ENCODE results near the gene CEACAM20. TPM values are rescaled to one million over a fixed set of nuclear protein-coding genes. Genes with fewer than 3 reads are reported as not detected.

The CEACAM20 gene
- total and polyA plus RNA-seq, 2 of the 13 experiments (the other 11 are each of a cell fraction or from before 2014, with no cell fraction given): 0.04 TPM; not detected in 1

DNA sequence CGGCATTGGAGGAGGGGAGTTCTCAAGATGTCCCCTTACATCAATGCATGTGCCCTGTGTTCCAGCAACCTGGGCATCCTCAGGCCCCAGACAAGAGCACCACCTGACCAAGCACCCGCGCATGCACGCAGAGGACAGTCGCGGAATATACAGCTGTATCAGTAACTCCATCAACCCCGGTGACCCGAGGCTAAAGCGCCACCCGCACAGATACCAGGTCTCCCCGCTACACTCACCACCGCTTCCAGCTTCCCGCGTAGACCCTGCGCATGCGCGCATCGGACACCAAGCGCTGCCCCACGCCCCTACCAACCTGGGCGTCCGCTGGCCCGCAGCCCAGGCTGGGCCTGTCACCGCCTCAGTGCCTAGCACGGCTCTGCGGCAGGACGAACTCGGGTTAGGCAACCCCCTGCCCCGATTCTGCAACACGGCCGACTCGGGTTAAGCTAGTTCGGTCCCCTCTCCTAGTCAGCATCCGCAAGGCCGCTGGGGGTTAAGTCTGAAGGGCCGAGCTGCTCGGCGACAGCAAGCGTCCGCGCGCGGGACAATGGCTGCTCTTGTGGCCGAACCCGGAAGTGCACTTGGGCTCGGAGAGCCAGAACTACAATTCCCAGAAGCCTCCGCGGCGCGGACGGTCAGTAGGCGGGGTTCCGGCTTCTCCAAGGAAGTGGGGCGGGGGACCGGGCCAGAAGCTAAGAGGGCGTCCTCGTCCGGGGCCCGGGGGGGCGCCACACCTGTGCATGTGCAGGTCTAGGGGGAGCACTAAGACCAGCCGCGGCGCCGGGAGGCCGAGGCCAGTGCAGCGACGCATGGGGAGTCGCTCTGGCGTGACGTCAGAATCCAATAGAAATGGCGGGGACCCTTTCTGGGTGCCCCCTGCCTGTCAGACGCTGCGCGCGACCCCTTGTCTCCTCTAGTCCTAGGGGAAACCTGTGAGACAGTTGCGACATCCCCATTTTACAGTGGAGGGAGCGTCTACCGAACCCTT, 29.2 kb downstream of the CEACAM20 start, which contains the start of gene ZNF180 (continued):
- TF ChIP-seq KLF6 (CRISPR knock-in tag; IDR thresholded peaks at IDR 0.05) (peak; percentile 95), ZNF326 (CRISPR knock-in tag; IDR thresholded peaks at IDR 0.05; ENCODE audit: borderline replicate concordance) (no peak), SRSF1 (optimal IDR thresholded peaks at IDR 0.05; ENCODE audit: low read depth, low read length) (no peak), ZNF670 (CRISPR knock-in tag; IDR thresholded peaks at IDR 0.05; ENCODE audit: borderline replicate concordance) (peak; percentile 26; the same call in 1 of the 2 replicates), ZZZ3 (CRISPR knock-in tag; IDR thresholded peaks at IDR 0.05; ENCODE audit: borderline replicate concordance) (peak; percentile 76; the same call in 1 of the 2 replicates), ZNF260 (CRISPR knock-in tag; IDR thresholded peaks at IDR 0.05; ENCODE audit: borderline replicate concordance, low read depth) (no peak; the same call in 1 of the 2 replicates), PHF5A (CRISPR knock-in tag; IDR thresholded peaks at IDR 0.05; ENCODE audit: low read depth, unreplicated experiment) (no peak), HNF4G (IDR thresholded peaks at IDR 0.05; ENCODE audit: borderline replicate concordance, low read depth, low read length) (no peak), HNF4G (CRISPR knock-in tag; IDR thresholded peaks at IDR 0.05; ENCODE audit: borderline replicate concordance, low read depth) (peak; percentile 37; the same call in 1 of the 2 replicates), ZNF879 (CRISPR knock-in tag; IDR thresholded peaks at IDR 0.05) (peak; percentile 95), MLXIP (CRISPR knock-in tag; IDR thresholded peaks at IDR 0.05; ENCODE audit: borderline replicate concordance) (no peak)
- TF ChIP-seq, protein P1, sequence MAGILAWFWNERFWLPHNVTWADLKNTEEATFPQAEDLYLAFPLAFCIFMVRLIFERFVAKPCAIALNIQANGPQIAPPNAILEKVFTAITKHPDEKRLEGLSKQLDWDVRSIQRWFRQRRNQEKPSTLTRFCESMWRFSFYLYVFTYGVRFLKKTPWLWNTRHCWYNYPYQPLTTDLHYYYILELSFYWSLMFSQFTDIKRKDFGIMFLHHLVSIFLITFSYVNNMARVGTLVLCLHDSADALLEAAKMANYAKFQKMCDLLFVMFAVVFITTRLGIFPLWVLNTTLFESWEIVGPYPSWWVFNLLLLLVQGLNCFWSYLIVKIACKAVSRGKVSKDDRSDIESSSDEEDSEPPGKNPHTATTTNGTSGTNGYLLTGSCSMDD (CRISPR knock-in tag; IDR thresholded peaks at IDR 0.05): 0 out of 2 replicates have a peak, but pooled peaks have one; percentile 80
- TF ChIP-seq, protein P2, sequence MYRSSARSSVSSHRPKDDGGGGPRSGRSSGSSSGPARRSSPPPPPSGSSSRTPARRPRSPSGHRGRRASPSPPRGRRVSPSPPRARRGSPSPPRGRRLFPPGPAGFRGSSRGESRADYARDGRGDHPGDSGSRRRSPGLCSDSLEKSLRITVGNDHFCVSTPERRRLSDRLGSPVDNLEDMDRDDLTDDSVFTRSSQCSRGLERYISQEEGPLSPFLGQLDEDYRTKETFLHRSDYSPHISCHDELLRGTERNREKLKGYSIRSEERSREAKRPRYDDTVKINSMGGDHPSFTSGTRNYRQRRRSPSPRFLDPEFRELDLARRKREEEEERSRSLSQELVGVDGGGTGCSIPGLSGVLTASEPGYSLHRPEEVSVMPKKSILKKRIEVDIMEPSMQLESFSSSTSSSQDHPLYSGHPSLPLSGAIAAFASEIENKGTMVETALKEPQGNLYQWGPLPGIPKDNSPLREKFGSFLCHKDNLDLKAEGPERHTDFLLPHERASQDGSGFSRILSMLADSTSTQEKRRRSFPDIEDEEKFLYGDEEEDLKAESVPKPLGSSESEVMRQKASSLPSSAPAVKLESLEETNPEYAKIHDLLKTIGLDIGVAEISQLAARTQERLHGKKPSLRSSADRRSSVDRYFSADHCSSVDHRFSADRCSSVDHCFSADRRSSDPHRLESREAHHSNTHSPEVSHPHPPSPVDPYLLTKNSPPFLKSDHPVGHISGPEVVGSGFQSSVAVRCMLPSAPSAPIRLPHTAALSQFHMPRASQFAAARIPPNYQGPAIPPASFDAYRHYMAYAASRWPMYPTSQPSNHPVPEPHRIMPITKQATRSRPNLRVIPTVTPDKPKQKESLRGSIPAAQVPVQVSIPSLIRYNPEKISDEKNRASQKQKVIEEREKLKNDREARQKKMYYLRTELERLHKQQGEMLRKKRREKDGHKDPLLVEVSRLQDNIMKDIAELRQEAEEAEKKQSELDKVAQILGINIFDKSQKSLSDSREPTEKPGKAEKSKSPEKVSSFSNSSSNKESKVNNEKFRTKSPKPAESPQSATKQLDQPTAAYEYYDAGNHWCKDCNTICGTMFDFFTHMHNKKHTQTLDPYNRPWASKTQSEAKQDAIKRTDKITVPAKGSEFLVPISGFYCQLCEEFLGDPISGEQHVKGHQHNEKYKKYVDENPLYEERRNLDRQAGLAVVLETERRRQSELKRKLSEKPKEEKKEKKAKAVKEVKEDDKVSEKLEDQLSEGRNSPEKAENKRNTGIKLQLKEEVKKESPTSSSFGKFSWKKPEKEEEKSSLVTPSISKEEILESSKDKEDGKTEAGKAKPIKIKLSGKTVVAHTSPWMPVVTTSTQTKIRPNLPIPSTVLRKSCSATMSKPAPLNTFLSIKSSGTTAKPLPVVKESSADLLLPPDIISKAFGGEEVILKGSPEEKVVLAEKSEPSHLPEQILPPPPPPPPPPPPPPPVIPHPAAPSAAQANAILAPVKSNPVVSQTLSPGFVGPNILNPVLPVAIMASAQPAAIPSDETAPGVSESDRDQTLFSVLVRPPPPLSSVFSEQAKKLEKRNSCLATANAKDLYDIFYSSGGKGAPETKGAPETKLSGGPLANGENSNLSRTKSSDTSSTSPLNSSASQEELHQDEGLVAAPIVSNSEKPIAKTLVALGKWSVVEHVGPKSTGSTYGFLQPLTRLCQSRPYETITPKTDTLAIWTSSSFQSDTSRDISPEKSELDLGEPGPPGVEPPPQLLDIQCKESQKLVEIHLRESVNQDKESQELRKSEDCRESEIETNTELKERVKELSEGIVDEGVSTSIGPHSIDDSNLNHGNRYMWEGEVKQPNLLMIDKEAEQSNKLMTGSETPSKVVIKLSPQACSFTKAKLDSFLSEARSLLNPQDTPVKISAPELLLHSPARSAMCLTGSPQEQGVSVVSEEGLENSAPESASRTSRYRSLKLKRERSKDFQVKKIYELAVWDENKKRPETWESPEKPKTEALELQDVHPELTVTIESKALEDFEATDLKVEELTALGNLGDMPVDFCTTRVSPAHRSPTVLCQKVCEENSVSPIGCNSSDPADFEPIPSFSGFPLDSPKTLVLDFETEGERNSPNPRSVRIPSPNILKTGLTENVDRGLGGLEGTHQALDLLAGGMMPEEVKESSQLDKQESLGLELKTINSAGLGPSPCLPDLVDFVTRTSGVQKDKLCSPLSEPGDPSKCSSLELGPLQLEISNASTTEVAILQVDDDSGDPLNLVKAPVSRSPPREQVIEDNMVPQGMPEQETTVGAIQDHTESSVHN (CRISPR knock-in tag; IDR thresholded peaks at IDR 0.05): no peak

Data from HepG2 (cell line).